H1 (cell line): Measurements from ENCODE around the gene NOVA1. TPM values are rescaled to one million over a fixed set of nuclear protein-coding genes. Genes with fewer than 3 reads are reported as not detected.

Experiments used
- CTCF ChIA-PET: fragments of 300-600 bp; sonication (Branson Sonifier 250); formaldehyde crosslinking; loops from one replicate; lab custom pipeline; 2021; ENCODE audit not compliant: partially characterized antibody; lab: Charles Lee
- POLR2A ChIA-PET: fragments of 300-600 bp; sonication (Branson Sonifier 250); formaldehyde crosslinking; loops from one replicate; lab custom pipeline; 2021; ENCODE audit warnings: inconsistent platforms; ENCODE audit not compliant: partially characterized antibody; lab: Charles Lee
- DNase-seq, 2 experiments: peaks; one replicate each; pipeline versions ENCODE4 v3.0.0 to v3.0.0-alpha.2; 2010 to 2022; ENCODE audit warnings: low spot score in 2 of 2, low read depth in 1 of 2, mixed read lengths in 1 of 2
- FAIRE-seq: peaks from 2 replicates; lab custom pipeline; 2011; peaks lifted over from hg19 to GRCh38; lab: Jason Lieb, UNC
- H2AFZ ChIP-seq: 2 replicates; pipeline ENCODE4 v1.8.1; 2012; ENCODE audit warnings: low read length, inconsistent platforms
- H2AK5ac ChIP-seq: 2 replicates; pipeline ENCODE4 v1.6.1; 2013; ENCODE audit warnings: low read depth, low read length
- H2BK120ac ChIP-seq: replicated peaks from 2 replicates; pipeline ENCODE3; 2013; ENCODE audit warnings: low read depth, low read length, inconsistent platforms
- H2BK12ac ChIP-seq: 2 replicates; pipeline ENCODE4 v1.6.1; 2013; ENCODE audit warnings: low read depth, low read length
- H2BK15ac ChIP-seq: 2 replicates; pipeline ENCODE4 v1.6.1; 2013; ENCODE audit warnings: low read length
- H2BK20ac ChIP-seq: 2 replicates; pipeline ENCODE4 v1.6.1; 2013; ENCODE audit warnings: low read length
- H2BK5ac ChIP-seq: 2 replicates; pipeline ENCODE4 v1.6.1; 2013; ENCODE audit warnings: low read depth, low read length
- H3K14ac ChIP-seq: 2 replicates; pipeline ENCODE4 v1.6.1; 2013; ENCODE audit warnings: inconsistent platforms; ENCODE audit not compliant: insufficient read length
- H3K18ac ChIP-seq: 2 replicates; pipeline ENCODE4 v1.6.1; 2013; ENCODE audit warnings: low read length; ENCODE audit errors: extremely low read depth
- H3K23ac ChIP-seq: 2 replicates; pipeline ENCODE4 v1.6.1; 2013; ENCODE audit warnings: inconsistent platforms; ENCODE audit not compliant: insufficient read length
- H3K23me2 ChIP-seq: 2 replicates; pipeline ENCODE4 v1.6.1; 2013; ENCODE audit warnings: low read depth, low read length
- H3K27ac ChIP-seq: 2 replicates; pipeline ENCODE4 v1.6.1; 2011; ENCODE audit warnings: low read depth, low read length, inconsistent platforms
- H3K27me3 ChIP-seq, 4 experiments: replicated peaks in 1 of 4; 1 replicate in 1 of 4; 2 replicates in 3 of 4; pipeline versions ENCODE4 v1.6.1 to v1.8.1; 2011 to 2013; ENCODE audit warnings: low read length in 3 of 4, mild to moderate bottlenecking in 3 of 4, inconsistent platforms in 2 of 4, mixed read lengths in 2 of 4, moderate library complexity in 1 of 4; ENCODE audit not compliant: control insufficient read depth in 3 of 4, insufficient read depth in 3 of 4; ENCODE audit errors: extremely low read depth in 1 of 4
- H3K36me3 ChIP-seq, 4 experiments: 2 replicates each; pipeline versions ENCODE4 v1.6.1 to v1.8.1; 2011 to 2013; ENCODE audit warnings: mild to moderate bottlenecking in 4 of 4, low read length in 3 of 4, moderate library complexity in 2 of 4, control low read depth in 1 of 4, inconsistent platforms in 1 of 4; ENCODE audit not compliant: insufficient read depth in 4 of 4, control insufficient read depth in 2 of 4
- H3K4ac ChIP-seq: replicated peaks from 2 replicates; pipeline ENCODE3; 2013; ENCODE audit warnings: low read length, low read depth, mixed read lengths, inconsistent platforms; ENCODE audit not compliant: insufficient read length
- H3K4me1 ChIP-seq, 4 experiments: replicated peaks in 1 of 4; 1 replicate in 1 of 4; 2 replicates in 3 of 4; pipeline versions ENCODE4 v1.6.1 to v1.8.1; 2011 to 2013; ENCODE audit warnings: low read length in 3 of 4, inconsistent platforms in 2 of 4, mixed read lengths in 1 of 4; ENCODE audit not compliant: insufficient read depth in 4 of 4, control insufficient read depth in 3 of 4
- H3K4me2 ChIP-seq, 2 experiments: 2 replicates each; pipeline versions ENCODE4 v1.6.1 to v1.8.1; 2011 to 2013; ENCODE audit warnings: low read depth in 2 of 2, low read length in 2 of 2, control low read depth in 1 of 2, inconsistent platforms in 1 of 2, mild to moderate bottlenecking in 1 of 2; ENCODE audit not compliant: insufficient read depth in 1 of 2
- H3K4me3 ChIP-seq, 4 experiments: fragments of 200-600, 300-600 bp in 1 of 4; sonication (generic), shearing (Covaris generic), sonication (Bioruptor Twin) in 1 of 4; 2 replicates each; pipeline versions ENCODE4 v1.5.1 to v1.8.1; 2011 to 2016; ENCODE audit warnings: low read length in 4 of 4, low read depth in 3 of 4, control low read depth in 2 of 4, inconsistent platforms in 2 of 4, mild to moderate bottlenecking in 2 of 4, mixed read lengths in 1 of 4, moderate library complexity in 1 of 4; ENCODE audit not compliant: insufficient read depth in 2 of 4; ENCODE audit errors: extremely low read depth in 1 of 4
- H3K56ac ChIP-seq: replicated peaks from 2 replicates; pipeline ENCODE3; 2013; ENCODE audit warnings: low read depth, mild to moderate bottlenecking, mixed read lengths, low read length, inconsistent platforms; ENCODE audit not compliant: insufficient read length
- H3K79me1 ChIP-seq: 2 replicates; pipeline ENCODE4 v1.6.1; 2013; ENCODE audit warnings: low read depth, low read length, control low read depth
- H3K79me2 ChIP-seq, 2 experiments: 2 replicates each; pipeline versions ENCODE4 v1.6.1 to v1.8.1; 2012 to 2013; ENCODE audit warnings: low read length in 2 of 2, mild to moderate bottlenecking in 2 of 2, inconsistent platforms in 1 of 2; ENCODE audit not compliant: insufficient read depth in 2 of 2, control insufficient read depth in 1 of 2
- H3K9ac ChIP-seq, 4 experiments: replicated peaks in 1 of 4; 1 replicate in 1 of 4; 2 replicates in 3 of 4; pipeline versions ENCODE4 v1.6.1 to v1.8.1; 2011 to 2013; ENCODE audit warnings: low read depth in 3 of 4, low read length in 3 of 4, control low read depth in 2 of 4, mild to moderate bottlenecking in 2 of 4, moderate library complexity in 2 of 4, inconsistent platforms in 1 of 4; ENCODE audit errors: extremely low read depth in 1 of 4
- H3K9me3 ChIP-seq, 2 experiments: 2 replicates each; pipeline versions ENCODE4 v1.6.1 to v1.8.1; 2012 to 2013; ENCODE audit warnings: mild to moderate bottlenecking in 2 of 2, moderate library complexity in 2 of 2, control low read depth in 1 of 2, inconsistent platforms in 1 of 2, low read depth in 1 of 2, low read length in 1 of 2, mixed read lengths in 1 of 2; ENCODE audit not compliant: insufficient read depth in 2 of 2
- H4K20me1 ChIP-seq, 2 experiments: replicated peaks in 1 of 2; 2 replicates each; pipeline versions ENCODE3 to v1.8.1; 2011 to 2013; ENCODE audit warnings: inconsistent platforms in 2 of 2, low read length in 2 of 2, mild to moderate bottlenecking in 1 of 2; ENCODE audit not compliant: insufficient read depth in 2 of 2, control insufficient read depth in 1 of 2
- H4K5ac ChIP-seq: 2 replicates; pipeline ENCODE4 v1.6.1; 2013; ENCODE audit warnings: low read length, low read depth, mixed read lengths, inconsistent platforms; ENCODE audit not compliant: insufficient read length
- H4K8ac ChIP-seq: 2 replicates; pipeline ENCODE4 v1.8.0; 2013; ENCODE audit warnings: mild to moderate bottlenecking, moderate library complexity, low read length, inconsistent platforms; ENCODE audit not compliant: insufficient read depth; ENCODE audit errors: extremely low read depth
- H4K91ac ChIP-seq: replicated peaks from 2 replicates; pipeline ENCODE3; 2013; ENCODE audit warnings: low read length, mixed read lengths, inconsistent platforms; ENCODE audit not compliant: insufficient read length
- KDM5A ChIP-seq: fragments of 200-600 bp; IDR thresholded peaks from 2 replicates; pipeline ENCODE4 v1.7.1; 2012; ENCODE audit warnings: mild to moderate bottlenecking, low read length, inconsistent platforms, mixed read lengths
- RAD21 ChIP-seq, 2 experiments: IDR thresholded peaks in 1 of 2; conservative IDR thresholded peaks in 1 of 2; 2 replicates each; pipeline ENCODE4 v1.6.1; 2011; ENCODE audit warnings: low read depth in 2 of 2, low read length in 2 of 2, improper control_type of control experiment in 1 of 2, inconsistent platforms in 1 of 2, mild to moderate bottlenecking in 1 of 2, moderate library complexity in 1 of 2
- SIN3A ChIP-seq, 2 experiments: IDR thresholded peaks in 1 of 2; conservative IDR thresholded peaks in 1 of 2; 2 replicates each; pipeline ENCODE4 v1.6.1; 2011 to 2012; ENCODE audit warnings: low read length in 2 of 2, improper control_type of control experiment in 1 of 2, low read depth in 1 of 2, mild to moderate bottlenecking in 1 of 2
- SP2 ChIP-seq: IDR thresholded peaks from 2 replicates; pipeline ENCODE4 v1.6.1; 2012; ENCODE audit warnings: mild to moderate bottlenecking, low read length, inconsistent platforms
- SRF ChIP-seq: IDR thresholded peaks from 2 replicates; pipeline ENCODE4 v1.6.1; 2011; ENCODE audit warnings: mild to moderate bottlenecking, low read depth, low read length, moderate library complexity
- TCF12 ChIP-seq: IDR thresholded peaks from 2 replicates; pipeline ENCODE4 v1.6.1; 2011; ENCODE audit warnings: low read depth, mild to moderate bottlenecking, low read length
- WGBS, 2 experiments: shearing (Covaris generic) in 1 of 2; methylation state at CpG; one replicate each; pipeline versions ENCODE4 v1.1.6 to v1.1.7; 2013 to 2015; ENCODE audit warnings: low lambda C conversion rate in 2 of 2, mixed read lengths in 2 of 2, inconsistent platforms in 1 of 2, low coverage in 1 of 2, missing lambda C conversion rate in 1 of 2; ENCODE audit not compliant: insufficient replicate concordance in 2 of 2, insufficient coverage in 1 of 2, insufficient read length in 1 of 2; ENCODE audit errors: extremely low coverage in 1 of 2, missing lambda C conversion rate in 1 of 2; 5-methylcytosine and 5-hydroxymethylcytosine counted together
- polyA plus RNA-seq, 7 experiments: library from polyadenylated mRNA; depleted of rRNA in 3 of 7; stranded (reverse) in 5 of 7; unstranded in 2 of 7; fragments of >200 nt in 5 of 7; fragments of 200-250 nt in 2 of 7; gene quantifications; 1 replicate in 5 of 7; 2 replicates in 1 of 7; 4 replicates in 1 of 7; pipeline versions ENCODE4 v1.2.1 to v1.2.3, GENCODE V29; 2011 to 2013; ENCODE audit warnings: missing spikeins in 2 of 7, mixed read lengths in 2 of 7
- total RNA-seq: library from RNA; stranded (reverse); fragmentation: NEBNext Ultra II Directional; extraction: Animal tissue kit (Norgen Biotek cat#: 25700); gene quantifications from 2 replicates; pipeline ENCODE4 v1.2.1, GENCODE V29; 2021
- TF ChIP-seq, protein P1 (sequence below): IDR thresholded peaks from 2 replicates; pipeline ENCODE4 v1.6.1; 2011; ENCODE audit warnings: low read depth, mild to moderate bottlenecking, low read length; ENCODE audit not compliant: insufficient read depth
- TF ChIP-seq, protein P2 (sequence below): IDR thresholded peaks from 2 replicates; pipeline ENCODE4 v1.6.1; 2012; ENCODE audit warnings: inconsistent platforms

NOVA1 gene
- total and polyA plus RNA-seq, 2 of the 8 experiments (the other 6 are each of a cell fraction or from before 2014, with no cell fraction given), result 6.8 to 12.7 TPM

DNA sequence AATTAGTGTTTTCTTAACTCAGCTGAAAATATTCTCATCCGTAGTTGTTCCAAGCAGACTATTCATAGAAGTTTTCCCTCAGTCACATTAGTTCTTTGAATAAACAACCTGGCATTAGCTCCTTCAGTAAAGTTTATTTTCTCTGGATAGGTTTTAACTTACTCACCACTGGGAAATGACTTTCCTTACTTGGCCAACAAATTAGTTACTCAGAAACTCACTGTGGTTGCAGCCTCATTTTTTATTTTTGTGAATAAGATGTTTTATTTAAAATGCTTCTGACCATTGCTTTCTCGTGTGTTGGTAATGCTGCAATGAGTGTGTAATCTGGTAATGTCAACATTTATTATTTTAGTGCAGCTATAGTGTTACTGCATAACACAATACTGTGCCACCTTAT lies 74.9 kb downstream of the NOVA1 start:
- Histone ChIP-seq H3K79me2 (no peaks in the 10 kb centered on the region), H3K27me3 (no peaks in the 10 kb centered on the region), H4K8ac (no peak overlapping the region), H3K4ac (no peak overlapping the region), H2BK5ac (no peak overlapping the region), H2BK20ac (no peak overlapping the region), H3K56ac (no peak overlapping the region), H4K5ac (no peak overlapping the region), H2AK5ac (no peak overlapping the region), H3K23me2 (no peaks in the 10 kb centered on the region), H3K14ac (no peak overlapping the region), H3K9ac (no peak overlapping the region), H4K20me1 (no peaks in the 10 kb centered on the region), H3K18ac (no peak overlapping the region), H3K79me1 (no peaks in the 10 kb centered on the region; the same call in 1 of the 2 replicates), H3K9me3 (no peaks in the 10 kb centered on the region), H2AFZ (no peak overlapping the region), H2BK12ac (no peak overlapping the region), H3K4me3 (no peak overlapping the region), H3K36me3 (no peaks in the 10 kb centered on the region), H2BK15ac (no peak overlapping the region), H3K27ac (no peak overlapping the region), H2BK120ac (no peak overlapping the region), H4K91ac (no peak overlapping the region), H3K4me1 (no peaks in the 10 kb centered on the region), H3K4me2 (no peak overlapping the region), H3K23ac (no peak overlapping the region)
- WGBS, 2 experiments, result 80% methylated on average over 2 of the region's 2 CpGs; no CpG with 5 or more reads in 1 of the 2 experiments
- FAIRE-seq (no peak), DNase-seq (no peak)
- ChIA-PET POLR2A (no interaction called here), CTCF (interaction anchor here (0.6 kb wide), 1 partner anchor 985 kb away, joined by 3 read pairs; no protein-coding TSS in a partner anchor)
- TF ChIP-seq TCF12, result no peak
- TF ChIP-seq SRF, result no peak
- TF ChIP-seq KDM5A, result no peak
- TF ChIP-seq, protein P1, sequence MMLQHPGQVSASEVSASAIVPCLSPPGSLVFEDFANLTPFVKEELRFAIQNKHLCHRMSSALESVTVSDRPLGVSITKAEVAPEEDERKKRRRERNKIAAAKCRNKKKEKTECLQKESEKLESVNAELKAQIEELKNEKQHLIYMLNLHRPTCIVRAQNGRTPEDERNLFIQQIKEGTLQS, result no peak
- no peak for TF ChIP-seq SIN3A (conservative IDR thresholded peaks at IDR 0.05 in 1 of 2, IDR thresholded peaks at IDR 0.05 in 1 of 2; ENCODE audit: low read depth in 1 of 2, low read length in 2 of 2)
- TF ChIP-seq RAD21 (IDR thresholded peaks at IDR 0.05 in 1 of 2, conservative IDR thresholded peaks at IDR 0.05 in 1 of 2; ENCODE audit: low read depth in 2 of 2, low read length in 2 of 2), result no peak
- TF ChIP-seq SP2, result no peak
- TF ChIP-seq, protein P2, sequence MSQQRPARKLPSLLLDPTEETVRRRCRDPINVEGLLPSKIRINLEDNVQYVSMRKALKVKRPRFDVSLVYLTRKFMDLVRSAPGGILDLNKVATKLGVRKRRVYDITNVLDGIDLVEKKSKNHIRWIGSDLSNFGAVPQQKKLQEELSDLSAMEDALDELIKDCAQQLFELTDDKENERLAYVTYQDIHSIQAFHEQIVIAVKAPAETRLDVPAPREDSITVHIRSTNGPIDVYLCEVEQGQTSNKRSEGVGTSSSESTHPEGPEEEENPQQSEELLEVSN, result no peak
